Measurements from ENCODE around the gene ATXN8OS.

Gene ATXN8OS

GRCh38 chr13:70172946-70173597, 65.4 kb downstream of the ATXN8OS start:
- Histone ChIP-seq H2AFZ (ENCODE audit: low read depth, low read length) (peak overlapping the region; percentile 20), H3K79me2 (ENCODE audit: low read length) (no peaks in the 10 kb centered on the region)

GRCh38 chr13:70173598-70173959, 66.0 kb downstream of the ATXN8OS start:
- H3K27me3 ChIP-seq (ENCODE audit: low read depth, low read length) = no peaks in the 10 kb centered on the region
- H3K27ac ChIP-seq (ENCODE audit: low read length) = no peak overlapping the region
- TF ChIP-seq EZH2phosphoT487 (IDR thresholded peaks at IDR 0.05; ENCODE audit: low read depth) (no peak), CTCF (IDR thresholded peaks at IDR 0.05; ENCODE audit: low read depth, low read length) (no peak)
- H3K9me3 ChIP-seq (ENCODE audit: insufficient read depth, low read length) = no peaks in the 10 kb centered on the region
- no peaks in the 10 kb centered on the region for H3K36me3 ChIP-seq (replicated peaks; ENCODE audit: low read depth, low read length)
- no peak overlapping the region for H3K4me3 ChIP-seq (ENCODE audit: low read length)
- H2AFZ ChIP-seq (ENCODE audit: low read depth, low read length) = peak overlapping the region; percentile 20
- H3K4me2 ChIP-seq (ENCODE audit: low read length) = no peak overlapping the region
- H3K79me2 ChIP-seq (ENCODE audit: low read length) = no peaks in the 10 kb centered on the region
- H3K4me1 ChIP-seq (ENCODE audit: low read length) = no peaks in the 10 kb centered on the region
- H4K20me1 ChIP-seq (ENCODE audit: insufficient read depth, low read length) = no peaks in the 10 kb centered on the region
- H3K9ac ChIP-seq (ENCODE audit: low read length) = no peak overlapping the region

More at GRCh38 chr13:70172946-70173597, 65.4 kb downstream of the ATXN8OS start:
- no peaks in the 10 kb centered on the region for H4K20me1 ChIP-seq (ENCODE audit: insufficient read depth, low read length)
- no peak overlapping the region for H3K27ac ChIP-seq (ENCODE audit: low read length)
- no peak overlapping the region for H3K4me2 ChIP-seq (ENCODE audit: low read length)
- no peaks in the 10 kb centered on the region for H3K4me1 ChIP-seq (ENCODE audit: low read length)
- H3K4me3 ChIP-seq (ENCODE audit: low read length) = no peak overlapping the region
- H3K36me3 ChIP-seq (replicated peaks; ENCODE audit: low read depth, low read length) = no peaks in the 10 kb centered on the region
- TF ChIP-seq CTCF (IDR thresholded peaks at IDR 0.05; ENCODE audit: low read depth, low read length) (no peak), EZH2phosphoT487 (IDR thresholded peaks at IDR 0.05; ENCODE audit: low read depth) (no peak)
- H3K9ac ChIP-seq (ENCODE audit: low read length) = no peak overlapping the region
- no peaks in the 10 kb centered on the region for H3K27me3 ChIP-seq (ENCODE audit: low read depth, low read length)
- no peaks in the 10 kb centered on the region for H3K9me3 ChIP-seq (ENCODE audit: insufficient read depth, low read length)

DNA sequence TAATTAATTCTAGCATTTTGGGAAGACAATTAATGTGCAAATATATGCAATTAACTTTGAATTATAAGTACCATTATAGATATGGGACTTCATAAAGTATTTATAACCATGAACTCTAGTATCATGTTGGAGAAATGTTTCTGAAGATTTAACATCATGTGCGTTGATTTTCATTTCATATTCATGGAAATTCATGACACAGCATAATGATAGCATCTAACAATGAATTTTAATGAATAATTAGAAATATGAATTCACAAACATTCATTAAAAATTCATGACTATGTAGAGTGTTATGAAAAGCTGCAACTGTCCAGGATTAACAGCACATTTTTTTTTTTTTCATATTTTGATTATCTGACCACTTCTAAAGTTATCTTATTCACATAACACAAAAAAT, 70.7 kb downstream of the ATXN8OS start:
- no peak overlapping the region for H3K4me2 ChIP-seq (ENCODE audit: low read length)
- no peak overlapping the region for H2AFZ ChIP-seq (ENCODE audit: low read depth, low read length)
- no peak overlapping the region for H3K27ac ChIP-seq (ENCODE audit: low read length)
- no peaks in the 10 kb centered on the region for H3K4me1 ChIP-seq (ENCODE audit: low read length)
- H4K20me1 ChIP-seq (ENCODE audit: insufficient read depth, low read length) = no peaks in the 10 kb centered on the region
- H3K27me3 ChIP-seq (ENCODE audit: low read depth, low read length) = no peaks in the 10 kb centered on the region
- no peak overlapping the region for H3K4me3 ChIP-seq (ENCODE audit: low read length)
- H3K9ac ChIP-seq (ENCODE audit: low read length) = no peak overlapping the region
- H3K9me3 ChIP-seq (ENCODE audit: insufficient read depth, low read length) = no peaks in the 10 kb centered on the region; the same call in 1 of the 2 replicates
- no peaks in the 10 kb centered on the region for H3K36me3 ChIP-seq (replicated peaks; ENCODE audit: low read depth, low read length)
- TF ChIP-seq CTCF (IDR thresholded peaks at IDR 0.05; ENCODE audit: low read depth, low read length) (no peak), EZH2phosphoT487 (IDR thresholded peaks at IDR 0.05; ENCODE audit: low read depth) (no peak)
- no peaks in the 10 kb centered on the region for H3K79me2 ChIP-seq (ENCODE audit: low read length)
